ENCODE results near the gene SH2D3C. TPM values are rescaled to one million over a fixed set of nuclear protein-coding genes. Genes with fewer than 3 reads are reported as not detected.
A peak's percentile ranks its signal among the peaks of the same experiment; 100 is the strongest.

The SH2D3C gene, protein sequence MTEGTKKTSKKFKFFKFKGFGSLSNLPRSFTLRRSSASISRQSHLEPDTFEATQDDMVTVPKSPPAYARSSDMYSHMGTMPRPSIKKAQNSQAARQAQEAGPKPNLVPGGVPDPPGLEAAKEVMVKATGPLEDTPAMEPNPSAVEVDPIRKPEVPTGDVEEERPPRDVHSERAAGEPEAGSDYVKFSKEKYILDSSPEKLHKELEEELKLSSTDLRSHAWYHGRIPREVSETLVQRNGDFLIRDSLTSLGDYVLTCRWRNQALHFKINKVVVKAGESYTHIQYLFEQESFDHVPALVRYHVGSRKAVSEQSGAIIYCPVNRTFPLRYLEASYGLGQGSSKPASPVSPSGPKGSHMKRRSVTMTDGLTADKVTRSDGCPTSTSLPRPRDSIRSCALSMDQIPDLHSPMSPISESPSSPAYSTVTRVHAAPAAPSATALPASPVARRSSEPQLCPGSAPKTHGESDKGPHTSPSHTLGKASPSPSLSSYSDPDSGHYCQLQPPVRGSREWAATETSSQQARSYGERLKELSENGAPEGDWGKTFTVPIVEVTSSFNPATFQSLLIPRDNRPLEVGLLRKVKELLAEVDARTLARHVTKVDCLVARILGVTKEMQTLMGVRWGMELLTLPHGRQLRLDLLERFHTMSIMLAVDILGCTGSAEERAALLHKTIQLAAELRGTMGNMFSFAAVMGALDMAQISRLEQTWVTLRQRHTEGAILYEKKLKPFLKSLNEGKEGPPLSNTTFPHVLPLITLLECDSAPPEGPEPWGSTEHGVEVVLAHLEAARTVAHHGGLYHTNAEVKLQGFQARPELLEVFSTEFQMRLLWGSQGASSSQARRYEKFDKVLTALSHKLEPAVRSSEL
- 10 to 100 TPM in 1 of 3 donors, 1 to 10 TPM in 2; 5.9 to 10.8 (median 7.0) TPM for total RNA-seq

DNA sequence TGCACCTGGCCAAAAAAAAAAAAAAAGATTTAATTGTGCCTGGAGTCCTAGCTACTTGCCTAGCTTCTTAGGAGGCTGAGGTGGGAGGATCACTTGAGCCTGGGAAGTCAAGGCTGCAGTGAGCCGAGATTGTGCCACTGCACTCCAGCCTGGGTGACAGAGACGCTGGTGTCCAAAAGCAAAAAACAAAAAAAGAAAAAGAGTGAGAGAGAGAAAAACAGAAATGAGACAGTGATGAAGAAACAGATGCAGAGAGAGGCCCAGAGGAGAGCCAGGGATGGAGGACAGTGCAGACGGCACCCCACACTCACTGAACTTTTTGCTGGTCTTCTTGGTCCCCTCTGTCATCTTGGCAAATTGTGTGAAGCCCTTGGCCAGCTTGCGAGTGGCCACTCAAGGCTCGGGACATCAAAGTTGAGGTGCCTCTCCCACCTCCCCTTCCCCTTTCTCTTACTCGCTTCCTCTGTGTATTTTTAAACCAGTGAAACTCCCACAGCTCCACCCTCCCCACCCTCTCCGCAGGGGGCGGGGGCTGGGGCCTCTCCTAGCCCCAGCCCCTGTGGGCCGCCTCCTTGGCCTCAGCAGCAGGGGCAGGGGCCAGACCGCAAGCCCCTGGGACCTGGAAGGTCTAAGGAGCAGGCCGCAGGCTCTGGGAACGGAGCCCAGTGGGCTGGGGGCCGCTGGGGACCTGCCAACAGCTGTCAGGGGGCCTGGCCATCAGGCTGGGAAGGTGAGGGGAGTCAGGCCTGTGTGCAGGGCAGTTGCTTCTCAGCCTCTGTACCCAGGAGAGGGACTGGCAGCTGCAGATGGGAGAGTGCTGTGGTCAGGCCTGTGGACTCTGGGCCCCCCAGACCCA lies at the start of gene SH2D3C:
TSS of gene SH2D3C (minus strand) at position 387 of the 856 bp plus-strand sequence. CDS start at position 348, 39 bp downstream.
- H3K36me3 Mint-ChIP-seq (ENCODE audit: insufficient read depth), result peaks cover 6% of the 10 kb centered on the region
- peak within 1 kb of the TSS; percentile 96 for H3K4me3 Mint-ChIP-seq
- peak; percentile 36 for DNase-seq
- H3K4me1 Mint-ChIP-seq (ENCODE audit: low read depth), result peaks cover 63% of the 10 kb centered on the region
- H3K9me3 Mint-ChIP-seq, result no peaks in the 10 kb centered on the region
- peak; percentile 38 to 47 for ATAC-seq
- no peaks in the 10 kb centered on the region for H3K27me3 Mint-ChIP-seq (ENCODE audit: low read depth)

DNA sequence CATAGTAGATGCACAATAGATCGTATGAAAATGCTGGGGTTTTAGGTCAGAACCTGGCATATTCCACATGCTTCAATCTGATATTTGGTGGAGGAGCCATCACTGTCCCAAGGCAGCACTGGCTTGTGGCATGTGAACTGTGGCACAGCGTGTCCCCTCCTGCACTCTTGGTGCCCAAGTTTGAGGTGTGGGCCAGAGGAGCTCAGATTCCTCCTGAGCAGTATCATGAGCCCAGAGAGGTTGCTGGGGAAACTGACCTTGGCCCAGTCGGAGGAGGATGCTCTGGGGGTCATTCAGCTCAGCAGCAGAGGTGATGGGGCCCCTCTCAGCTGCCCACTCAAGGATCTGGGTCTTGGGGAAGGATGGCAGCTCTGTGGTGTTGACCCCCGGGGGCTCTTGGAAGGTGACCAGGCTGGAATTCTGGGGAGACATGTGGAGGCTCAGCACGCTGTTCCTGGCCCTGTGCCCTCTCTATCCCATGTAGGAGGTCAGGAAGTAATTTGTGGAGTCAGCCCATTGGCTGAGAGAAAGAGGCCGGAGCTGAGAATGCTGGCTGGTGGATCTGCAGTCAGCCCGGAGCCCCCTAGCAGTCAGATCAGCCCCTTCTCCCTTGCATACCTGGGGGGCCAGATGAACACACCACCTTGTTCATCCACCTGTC lies 47.9 kb upstream of the SH2D3C start:
- Mint-ChIP-seq H3K4me1 (ENCODE audit: low read depth) (peaks cover 2% of the 10 kb centered on the region), H3K36me3 (ENCODE audit: insufficient read depth) (no peaks in the 10 kb centered on the region), H3K4me3 (no peak overlapping the region), H3K9me3 (no peaks in the 10 kb centered on the region), H3K27me3 (ENCODE audit: low read depth) (no peaks in the 10 kb centered on the region)
- no peak for ATAC-seq
- DNase-seq, result no peak

DNA sequence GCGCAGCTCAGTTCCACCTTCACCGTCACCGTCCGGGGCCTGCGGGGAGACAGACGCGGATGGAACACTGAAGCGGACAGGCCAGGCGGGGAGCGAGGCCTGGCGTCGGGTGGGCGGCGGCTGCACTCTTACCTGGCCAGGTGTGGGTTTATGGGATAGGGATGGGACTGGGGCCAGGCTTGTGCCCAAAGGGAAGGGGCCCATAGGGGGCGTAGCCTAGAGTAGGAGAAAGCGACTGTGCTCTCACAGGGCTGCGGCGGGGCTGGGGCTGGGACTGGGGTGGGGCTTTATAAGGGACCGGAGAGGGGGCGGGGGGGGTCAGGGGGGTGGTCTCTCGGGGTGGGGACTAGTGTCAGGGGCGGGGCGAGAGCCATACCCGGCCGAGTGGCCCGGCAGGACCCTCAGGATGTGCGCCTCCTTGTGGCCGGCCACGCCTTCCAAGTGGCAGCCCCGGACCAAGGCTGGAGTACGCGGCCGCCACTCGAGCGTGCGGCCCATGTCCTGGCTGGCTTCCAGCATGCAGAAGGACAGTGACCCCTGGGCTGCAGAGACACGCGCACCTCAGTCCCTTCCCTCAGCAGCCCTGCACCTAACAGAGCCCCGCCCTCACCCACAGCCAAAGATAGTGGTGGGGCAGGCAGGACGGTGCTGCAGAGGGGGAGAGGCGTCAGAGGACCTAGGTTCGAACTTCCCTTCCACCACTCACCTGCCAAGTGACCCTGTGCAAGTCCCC lies 47.0 kb upstream of the SH2D3C start:
- H3K9me3 Mint-ChIP-seq, result no peaks in the 10 kb centered on the region
- no peaks in the 10 kb centered on the region for H3K27me3 Mint-ChIP-seq (ENCODE audit: low read depth)
- no peak overlapping the region for H3K4me3 Mint-ChIP-seq
- peaks cover 2% of the 10 kb centered on the region for H3K36me3 Mint-ChIP-seq (ENCODE audit: insufficient read depth)
- ATAC-seq, result no peak
- no peaks in the 10 kb centered on the region for H3K4me1 Mint-ChIP-seq (ENCODE audit: low read depth)
- no peak for DNase-seq

DNA sequence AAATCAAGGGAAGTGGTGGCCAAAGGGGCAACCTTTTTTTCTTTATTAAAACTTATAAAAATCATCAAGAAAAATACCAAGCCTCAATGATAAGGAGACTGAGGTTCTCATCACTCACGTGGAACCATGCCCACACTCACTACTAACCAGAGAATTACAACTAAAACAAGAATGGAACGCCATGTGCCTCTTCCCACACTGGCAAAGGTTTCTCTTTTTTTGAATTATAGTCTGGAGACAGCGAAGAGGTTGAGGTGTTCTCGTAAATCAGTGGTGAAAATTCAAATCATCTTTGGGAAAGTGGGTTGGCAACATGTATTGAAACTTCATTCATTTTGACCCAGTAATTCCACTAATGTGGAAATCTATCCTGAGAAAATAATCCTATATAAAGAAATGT lies 43.6 kb upstream of the SH2D3C start:
- Mint-ChIP-seq H3K9me3 (no peaks in the 10 kb centered on the region), H3K4me1 (ENCODE audit: low read depth) (no peaks in the 10 kb centered on the region), H3K36me3 (ENCODE audit: insufficient read depth) (peaks cover 11% of the 10 kb centered on the region), H3K4me3 (no peak overlapping the region), H3K27me3 (ENCODE audit: low read depth) (no peaks in the 10 kb centered on the region)
- no peak for DNase-seq
- ATAC-seq, result no peak

DNA sequence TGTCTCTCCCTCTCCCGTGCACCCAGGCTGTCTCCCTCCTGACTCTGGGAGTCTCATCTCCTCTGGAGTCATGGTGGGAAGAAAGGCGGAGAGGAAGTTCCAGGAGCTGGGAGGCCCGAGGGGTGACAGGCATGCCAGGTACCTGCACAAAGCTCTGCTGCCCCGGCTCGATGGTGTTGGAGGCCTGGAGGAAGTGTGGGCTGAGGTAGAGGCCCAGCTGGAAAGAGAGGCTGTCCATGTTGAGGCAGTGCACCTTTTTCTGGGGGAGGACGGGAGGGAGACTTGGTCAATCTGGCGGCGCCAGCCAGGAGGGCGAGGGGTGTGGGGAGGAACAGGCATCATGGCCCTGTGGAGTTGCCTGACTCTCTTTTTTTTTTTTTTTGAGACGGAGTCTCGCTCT lies 40.1 kb upstream of the SH2D3C start:
- DNase-seq (no peak), ATAC-seq (no peak)
- no peaks in the 10 kb centered on the region for H3K27me3 Mint-ChIP-seq (ENCODE audit: low read depth)
- no peak overlapping the region for H3K4me3 Mint-ChIP-seq
- H3K36me3 Mint-ChIP-seq (ENCODE audit: insufficient read depth), result peaks cover 11% of the 10 kb centered on the region
- no peaks in the 10 kb centered on the region for H3K9me3 Mint-ChIP-seq
- H3K4me1 Mint-ChIP-seq (ENCODE audit: low read depth), result no peaks in the 10 kb centered on the region

DNA sequence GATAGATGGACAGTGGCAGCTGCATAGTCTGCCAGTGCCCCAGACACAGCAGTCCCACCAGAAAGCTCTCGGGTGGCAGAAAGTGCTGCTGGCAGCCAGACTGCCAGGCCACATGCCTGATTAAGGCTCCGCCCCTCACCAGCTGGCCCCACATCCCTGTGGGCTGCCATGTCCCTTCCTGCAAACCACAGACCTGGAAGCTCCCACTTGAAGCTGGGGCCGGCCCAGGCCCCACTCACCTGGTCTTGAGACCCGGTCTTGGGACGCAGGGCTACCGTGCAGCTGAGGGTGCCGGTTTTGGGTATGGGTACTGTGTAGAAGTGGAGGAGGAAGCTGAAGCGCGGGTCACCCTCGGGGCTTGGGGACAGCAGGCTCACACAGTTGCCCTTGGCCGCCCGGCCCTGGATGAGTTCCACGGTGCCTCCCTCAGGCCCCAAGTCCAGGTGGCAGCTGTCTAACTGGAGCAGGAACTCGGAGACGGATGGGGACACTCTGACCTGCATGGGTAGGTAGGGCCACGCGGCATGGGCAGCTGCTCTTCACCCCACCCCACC lies 39.5 kb upstream of the SH2D3C start:
- ATAC-seq (no peak), DNase-seq (no peak)
- Mint-ChIP-seq H3K4me3 (no peak overlapping the region), H3K4me1 (ENCODE audit: low read depth) (no peaks in the 10 kb centered on the region), H3K9me3 (no peaks in the 10 kb centered on the region), H3K36me3 (ENCODE audit: insufficient read depth) (peaks cover 11% of the 10 kb centered on the region), H3K27me3 (ENCODE audit: low read depth) (no peaks in the 10 kb centered on the region)

DNA sequence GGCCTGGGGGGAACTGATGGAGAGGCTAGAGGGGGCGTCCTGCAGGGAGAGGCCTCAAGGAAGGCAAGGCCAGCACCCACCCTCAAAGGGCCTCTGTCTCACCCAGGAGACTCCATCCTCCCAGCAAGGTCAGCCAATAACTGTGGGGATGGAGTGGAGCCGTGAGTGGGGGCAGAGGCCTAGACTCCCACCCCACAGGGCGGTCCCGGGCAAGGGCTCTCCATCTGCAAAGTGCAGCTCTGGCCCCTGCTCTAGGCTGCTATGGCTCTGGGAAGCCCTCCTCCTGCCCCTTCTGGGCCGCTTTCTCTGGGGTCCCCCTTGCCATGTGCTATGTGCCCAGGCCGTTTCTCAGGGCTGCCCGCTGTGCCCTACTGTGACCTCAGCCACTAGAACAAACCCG lies 38.3 kb upstream of the SH2D3C start:
- DNase-seq, result no peak
- Mint-ChIP-seq H3K36me3 (ENCODE audit: insufficient read depth) (peaks cover 11% of the 10 kb centered on the region), H3K4me1 (ENCODE audit: low read depth) (no peaks in the 10 kb centered on the region), H3K27me3 (ENCODE audit: low read depth) (no peaks in the 10 kb centered on the region), H3K9me3 (no peaks in the 10 kb centered on the region), H3K4me3 (no peak overlapping the region)
- ATAC-seq, result peak; percentile 5 to 25

DNA sequence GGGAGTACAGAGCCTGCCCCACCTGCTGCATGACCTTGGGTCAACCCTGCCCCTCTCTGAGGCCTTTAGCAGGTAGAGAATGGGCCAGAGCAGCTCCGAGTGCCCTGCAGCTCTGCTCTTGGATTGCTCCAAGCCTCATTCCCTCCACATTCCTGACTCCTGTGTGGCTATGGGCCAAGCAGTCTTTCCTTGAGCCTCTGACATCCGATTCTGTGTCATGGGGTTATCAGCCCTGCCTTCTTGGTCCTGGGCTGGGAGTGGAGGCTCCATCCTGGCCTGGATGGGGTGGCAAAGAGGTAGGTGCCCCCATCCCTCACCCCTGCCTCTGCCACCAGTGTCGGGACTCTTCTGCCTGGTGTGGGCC lies 37.9 kb upstream of the SH2D3C start:
- no peaks in the 10 kb centered on the region for H3K4me1 Mint-ChIP-seq (ENCODE audit: low read depth)
- DNase-seq (no peak), ATAC-seq (no peak)
- H3K4me3 Mint-ChIP-seq, result no peak overlapping the region
- H3K36me3 Mint-ChIP-seq (ENCODE audit: insufficient read depth), result peaks cover 11% of the 10 kb centered on the region
- H3K27me3 Mint-ChIP-seq (ENCODE audit: low read depth), result no peaks in the 10 kb centered on the region
- H3K9me3 Mint-ChIP-seq, result no peaks in the 10 kb centered on the region

DNA sequence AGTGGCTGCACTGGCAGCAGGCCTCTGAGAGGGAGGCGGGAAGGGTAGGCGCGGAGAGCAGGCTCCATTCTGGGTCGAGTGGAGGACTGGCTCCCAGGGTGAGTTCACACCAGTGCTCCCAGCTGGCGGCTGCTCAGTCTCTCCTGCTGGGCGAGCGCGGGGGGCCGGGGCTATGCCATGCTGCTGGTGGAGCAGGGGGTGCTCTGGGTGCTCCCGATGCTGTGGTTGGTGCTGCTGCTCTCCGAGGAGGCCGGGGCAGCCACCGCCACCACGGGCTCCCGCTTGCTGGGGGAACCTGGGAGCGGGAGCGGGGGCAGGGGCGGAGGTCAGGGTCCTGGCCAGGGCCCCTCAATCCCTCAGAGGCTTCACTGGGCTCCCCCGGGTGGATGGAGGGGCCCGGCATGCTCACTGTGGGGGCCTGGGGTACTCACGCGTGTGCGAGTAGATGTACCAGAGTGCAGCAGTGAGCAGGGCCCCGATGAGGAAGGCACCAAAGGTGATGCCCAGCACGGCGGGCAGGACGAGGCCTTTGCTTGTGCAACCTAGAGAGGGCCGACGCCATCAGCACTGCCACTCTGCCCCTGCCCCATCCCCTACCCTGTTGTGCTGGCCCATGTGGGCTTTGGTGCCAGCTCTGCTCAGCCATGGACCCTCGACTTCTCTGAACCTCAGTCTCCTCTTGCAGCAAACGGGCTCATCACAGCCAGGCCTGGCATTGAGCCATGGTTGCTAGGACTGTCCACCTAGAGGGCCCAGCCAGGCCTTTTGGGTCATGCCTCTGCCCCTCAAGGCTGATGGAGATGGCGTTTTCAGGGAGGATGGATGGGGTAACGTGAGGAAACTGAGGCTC lies 37.3 kb upstream of the SH2D3C start:
- ATAC-seq (no peak), DNase-seq (no peak)
- Mint-ChIP-seq H3K9me3 (no peaks in the 10 kb centered on the region), H3K4me1 (ENCODE audit: low read depth) (no peaks in the 10 kb centered on the region), H3K4me3 (no peak overlapping the region), H3K36me3 (ENCODE audit: insufficient read depth) (peaks cover 9% of the 10 kb centered on the region), H3K27me3 (ENCODE audit: low read depth) (no peaks in the 10 kb centered on the region)

DNA sequence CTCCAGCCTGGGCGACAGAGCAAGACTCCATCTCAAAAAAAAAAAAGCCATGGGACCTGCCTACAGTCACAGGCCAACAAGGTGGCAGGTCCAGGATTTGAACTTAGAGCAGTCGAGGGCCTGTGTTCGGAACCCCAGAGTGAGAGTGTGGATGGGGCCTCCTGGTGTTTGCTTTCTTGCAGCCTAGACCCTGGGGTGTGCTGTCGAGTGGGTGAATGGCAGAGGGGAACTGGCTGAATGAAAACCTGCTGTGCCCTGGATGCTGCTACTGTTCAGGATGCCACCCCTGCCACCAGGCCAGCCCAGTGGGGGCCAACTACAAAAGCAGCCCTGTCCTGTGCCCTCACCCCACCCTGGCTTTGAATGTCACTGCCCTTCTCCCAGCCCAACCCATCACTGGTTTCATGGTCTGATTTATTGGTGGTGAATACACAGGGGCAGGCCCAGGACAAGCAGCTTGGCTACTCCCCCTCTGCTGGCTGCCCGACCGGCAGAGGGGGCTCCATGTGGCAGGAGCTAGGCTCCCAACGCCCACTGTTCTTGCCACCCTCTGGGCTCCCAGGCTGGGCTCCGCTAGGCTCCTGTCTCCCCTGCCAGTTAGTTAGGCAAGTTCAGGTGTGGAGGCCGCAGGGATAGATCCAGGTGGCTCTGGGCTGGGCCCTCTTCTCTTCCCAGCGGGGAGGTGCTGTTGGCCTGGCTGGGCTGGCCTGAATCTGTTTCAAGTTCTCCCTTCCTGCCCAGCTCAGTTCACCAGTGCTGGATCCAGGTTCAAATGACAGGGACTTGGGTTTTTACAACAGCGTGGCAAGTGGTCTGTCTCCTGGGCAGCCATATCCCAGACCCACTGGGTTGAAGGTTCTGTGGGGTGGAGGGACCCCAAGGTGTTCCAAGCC lies 36.4 kb upstream of the SH2D3C start:
- DNase-seq, result no peak
- H3K4me1 Mint-ChIP-seq (ENCODE audit: low read depth), result no peaks in the 10 kb centered on the region
- ATAC-seq, result no peak
- H3K27me3 Mint-ChIP-seq (ENCODE audit: low read depth), result no peaks in the 10 kb centered on the region
- H3K36me3 Mint-ChIP-seq (ENCODE audit: insufficient read depth), result peaks cover 12% of the 10 kb centered on the region
- no peak overlapping the region for H3K4me3 Mint-ChIP-seq
- no peaks in the 10 kb centered on the region for H3K9me3 Mint-ChIP-seq

DNA sequence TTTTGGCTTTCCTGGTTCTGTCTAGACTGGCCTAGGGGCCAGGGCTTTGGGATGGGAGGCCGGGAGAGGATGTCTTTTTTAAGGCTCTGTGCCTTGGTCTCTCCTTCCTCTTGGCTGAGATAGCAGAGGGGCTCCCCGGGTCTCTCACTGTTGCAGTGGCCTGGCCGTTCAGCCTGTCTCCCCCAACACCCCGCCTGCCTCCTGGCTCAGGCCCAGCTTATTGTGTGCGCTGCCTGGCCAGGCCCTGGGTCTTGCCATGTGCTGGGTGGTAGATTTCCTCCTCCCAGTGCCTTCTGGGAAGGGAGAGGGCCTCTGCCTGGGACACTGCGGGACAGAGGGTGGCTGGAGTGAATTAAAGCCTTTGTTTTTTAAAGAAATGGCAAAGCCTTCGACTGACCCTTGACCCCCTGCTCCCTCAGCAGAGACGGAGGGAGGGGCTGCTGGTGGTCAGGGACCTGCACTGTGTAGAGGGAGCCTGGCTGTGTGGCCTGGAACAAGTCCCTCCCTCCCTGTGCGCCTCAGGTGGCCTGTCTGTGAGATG lies 35.3 kb upstream of the SH2D3C start:
- ATAC-seq (no peak), DNase-seq (no peak)
- H3K27me3 Mint-ChIP-seq (ENCODE audit: low read depth), result no peaks in the 10 kb centered on the region
- H3K36me3 Mint-ChIP-seq (ENCODE audit: insufficient read depth), result peaks cover 14% of the 10 kb centered on the region
- no peaks in the 10 kb centered on the region for H3K9me3 Mint-ChIP-seq
- H3K4me3 Mint-ChIP-seq, result no peak overlapping the region
- H3K4me1 Mint-ChIP-seq (ENCODE audit: low read depth), result no peaks in the 10 kb centered on the region

All from activated T-cell treated with anti-CD3 and anti-CD28 coated beads, Interleukin-2, amount 50 U/mL, for 4 hours (primary cell).